Thoracic aorta (tissue), 2 donors: ENCODE data around the gene KANK4. TPM values are rescaled to one million over a fixed set of nuclear protein-coding genes. Genes with fewer than 3 reads are reported as not detected.

Source experiments
- ATAC-seq: fragments of 150-250 bp; one replicate; pipeline ENCODE4 v1.8.0; 2017; ENCODE audit warnings: low read depth; ENCODE audit not compliant: insufficient number of reproducible peaks, low FRiP score
- DNase-seq: peaks from one replicate; pipeline ENCODE4 v3.0.0-alpha.2; 2020; ENCODE audit warnings: low spot score
- H3K27ac ChIP-seq, 2 donors: fragments of 200-600 bp; sonication (generic); 1 replicate in 1 of 2; 2 replicates in 1 of 2; pipeline ENCODE4 v1.5.1; 2016; ENCODE audit warnings: mild to moderate bottlenecking in 2 of 2, moderate library complexity in 2 of 2
- H3K27me3 ChIP-seq: fragments of 200-600 bp; sonication (generic); replicated peaks from 2 replicates; pipeline ENCODE4 v1.6.0; 2016; ENCODE audit warnings: mild to moderate bottlenecking; ENCODE audit not compliant: insufficient read depth
- H3K36me3 ChIP-seq: fragments of 200-600 bp; sonication (generic); one replicate; pipeline ENCODE4 v1.5.1; 2016
- H3K4me1 ChIP-seq, 2 donors: fragments of 200-600 bp; sonication (generic); 1 replicate in 1 of 2; 2 replicates in 1 of 2; pipeline versions ENCODE4 v1.5.1 to v1.6.0; 2016; ENCODE audit warnings: low read depth in 2 of 2, mild to moderate bottlenecking in 1 of 2; ENCODE audit not compliant: control insufficient read depth in 1 of 2
- H3K4me3 ChIP-seq: fragments of 200-600 bp; sonication (generic); 2 replicates; pipeline ENCODE4 v1.5.1; 2016; ENCODE audit warnings: mild to moderate bottlenecking
- H3K9me3 ChIP-seq: fragments of 200-600 bp; sonication (generic); 2 replicates; pipeline ENCODE4 v1.5.1; 2016
- total RNA-seq, 2 donors: library from RNA; depleted of rRNA; stranded (reverse); fragments of >200 nt; gene quantifications; one replicate each; pipeline versions ENCODE4 v1.1.0 to v1.2.3, GENCODE V29; 2016
- TF ChIP-seq, protein P1 (sequence below): fragments of 200-600 bp; sonication (generic); IDR thresholded peaks from one replicate; pipeline ENCODE4 v1.5.1; 2019; ENCODE audit warnings: antibody characterized with exemption

The KANK4 gene
- total RNA-seq, 2 donors from 2014 or later: 0.28 TPM; not detected in 1

DNA sequence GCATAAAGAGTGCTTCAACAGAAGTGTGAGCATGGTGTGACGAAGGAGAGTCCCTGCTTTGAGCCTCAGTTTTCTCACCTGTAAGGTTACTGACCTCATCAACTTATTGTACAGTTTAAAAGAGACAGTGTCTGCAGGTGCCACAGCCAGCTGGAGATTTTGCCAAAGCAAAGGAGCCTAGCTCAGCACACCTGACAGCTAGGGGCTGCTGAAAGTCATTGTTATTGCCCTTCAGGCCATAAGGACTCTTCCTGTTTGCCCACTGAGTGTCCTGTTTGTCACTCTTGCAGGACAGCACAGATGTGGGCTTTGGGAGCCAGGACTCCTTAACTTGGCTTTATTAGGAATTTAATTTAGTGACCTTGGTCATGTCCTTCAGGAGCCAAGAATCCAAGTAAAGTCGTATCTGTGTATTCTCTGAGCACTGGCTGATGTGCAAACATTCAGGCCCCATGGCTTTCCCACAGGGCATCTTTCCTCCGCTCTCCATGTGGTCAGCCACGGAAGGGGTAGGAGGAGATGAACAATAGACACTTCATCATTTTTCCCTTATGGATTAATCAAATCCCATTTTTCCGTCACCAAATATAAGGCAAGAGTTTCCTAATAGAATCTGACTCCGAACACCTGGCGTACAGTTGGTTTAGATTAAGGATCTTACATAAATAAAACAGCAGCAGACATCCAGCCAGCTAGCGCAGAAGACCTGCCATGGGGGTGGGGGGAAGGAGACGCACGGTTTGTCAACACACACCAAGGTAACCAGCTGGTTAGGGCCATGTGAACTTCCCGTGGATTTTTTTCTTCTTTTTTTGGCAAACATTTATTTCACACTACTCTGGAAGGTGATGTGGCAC lies 43.1 kb upstream of the KANK4 start:
- ATAC-seq: no peak

GRCh38 chr1:62361431-62361830 lies 42.2 kb upstream of the KANK4 start:
- Histone ChIP-seq H3K9me3 (no peaks in the 10 kb centered on the region), H3K27ac (no peak overlapping the region), H3K4me1 (no peaks in the 10 kb centered on the region), H3K36me3 (no peaks in the 10 kb centered on the region), H3K27me3 (no peaks in the 10 kb centered on the region), H3K4me3 (no peak overlapping the region)
- DNase-seq (no peak), ATAC-seq (no peak)
- TF ChIP-seq, protein P1, sequence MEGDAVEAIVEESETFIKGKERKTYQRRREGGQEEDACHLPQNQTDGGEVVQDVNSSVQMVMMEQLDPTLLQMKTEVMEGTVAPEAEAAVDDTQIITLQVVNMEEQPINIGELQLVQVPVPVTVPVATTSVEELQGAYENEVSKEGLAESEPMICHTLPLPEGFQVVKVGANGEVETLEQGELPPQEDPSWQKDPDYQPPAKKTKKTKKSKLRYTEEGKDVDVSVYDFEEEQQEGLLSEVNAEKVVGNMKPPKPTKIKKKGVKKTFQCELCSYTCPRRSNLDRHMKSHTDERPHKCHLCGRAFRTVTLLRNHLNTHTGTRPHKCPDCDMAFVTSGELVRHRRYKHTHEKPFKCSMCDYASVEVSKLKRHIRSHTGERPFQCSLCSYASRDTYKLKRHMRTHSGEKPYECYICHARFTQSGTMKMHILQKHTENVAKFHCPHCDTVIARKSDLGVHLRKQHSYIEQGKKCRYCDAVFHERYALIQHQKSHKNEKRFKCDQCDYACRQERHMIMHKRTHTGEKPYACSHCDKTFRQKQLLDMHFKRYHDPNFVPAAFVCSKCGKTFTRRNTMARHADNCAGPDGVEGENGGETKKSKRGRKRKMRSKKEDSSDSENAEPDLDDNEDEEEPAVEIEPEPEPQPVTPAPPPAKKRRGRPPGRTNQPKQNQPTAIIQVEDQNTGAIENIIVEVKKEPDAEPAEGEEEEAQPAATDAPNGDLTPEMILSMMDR: no peak

More for the DNA sequence above, 43.1 kb upstream of the KANK4 start:
- H3K27me3 ChIP-seq: no peaks in the 10 kb centered on the region
- TF ChIP-seq, protein P1: no peak
- DNase-seq: no peak
- no peak overlapping the region for H3K27ac ChIP-seq
- H3K36me3 ChIP-seq: no peaks in the 10 kb centered on the region
- H3K4me1 ChIP-seq: no peaks in the 10 kb centered on the region
- no peak overlapping the region for H3K4me3 ChIP-seq
- H3K9me3 ChIP-seq: no peaks in the 10 kb centered on the region

DNA sequence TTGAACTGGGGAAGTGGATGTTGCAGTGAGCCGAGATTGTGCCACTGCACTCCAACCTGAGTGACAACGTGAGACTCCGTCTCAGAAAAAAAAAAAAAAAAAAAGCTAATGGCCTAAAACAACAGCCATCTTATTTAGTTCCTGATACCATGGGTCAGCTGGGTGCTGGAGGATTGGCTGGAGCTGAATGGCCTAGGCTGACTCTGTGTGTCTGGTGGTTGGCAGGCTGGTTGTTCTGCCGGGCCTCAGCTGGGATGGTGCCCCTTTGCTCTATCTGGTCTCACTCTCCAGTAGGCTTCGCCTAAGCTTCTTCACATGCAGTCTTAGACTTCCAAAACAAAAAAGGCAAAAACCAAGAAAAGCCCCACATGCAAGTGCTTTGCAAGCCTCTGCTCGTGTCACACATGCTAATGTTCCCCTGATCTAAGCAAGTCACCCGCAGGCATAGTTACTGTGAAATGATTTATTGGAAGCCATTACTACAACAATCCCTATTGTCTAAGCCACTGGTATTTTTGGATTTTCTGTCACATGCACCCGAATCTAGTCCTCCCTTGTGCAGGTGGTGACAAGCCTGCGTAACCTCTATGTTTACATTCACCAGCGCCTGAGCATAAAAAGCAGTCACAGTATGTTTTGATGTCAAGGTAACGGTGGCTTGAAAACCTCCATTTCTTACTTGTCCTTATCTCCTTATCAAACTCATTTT lies 39.6 kb upstream of the KANK4 start:
- no peaks in the 10 kb centered on the region for H3K27me3 ChIP-seq
- H3K36me3 ChIP-seq: no peaks in the 10 kb centered on the region
- ATAC-seq (no peak), DNase-seq (no peak)
- no peak overlapping the region for H3K4me3 ChIP-seq
- no peak overlapping the region for H3K27ac ChIP-seq
- TF ChIP-seq, protein P1: no peak
- no peaks in the 10 kb centered on the region for H3K4me1 ChIP-seq
- H3K9me3 ChIP-seq: no peaks in the 10 kb centered on the region

- Histone ChIP-seq H3K4me3 (no peak overlapping the region), H3K4me1 (no peaks in the 10 kb centered on the region), H3K36me3 (no peaks in the 10 kb centered on the region), H3K27ac (no peak overlapping the region), H3K9me3 (no peaks in the 10 kb centered on the region), H3K27me3 (no peaks in the 10 kb centered on the region)
- ATAC-seq: no peak
- no peak for DNase-seq
- TF ChIP-seq, protein P1: no peak
These were observed 38.7 kb upstream of the KANK4 start for GRCh38 chr1:62357916-62358315.

DNA sequence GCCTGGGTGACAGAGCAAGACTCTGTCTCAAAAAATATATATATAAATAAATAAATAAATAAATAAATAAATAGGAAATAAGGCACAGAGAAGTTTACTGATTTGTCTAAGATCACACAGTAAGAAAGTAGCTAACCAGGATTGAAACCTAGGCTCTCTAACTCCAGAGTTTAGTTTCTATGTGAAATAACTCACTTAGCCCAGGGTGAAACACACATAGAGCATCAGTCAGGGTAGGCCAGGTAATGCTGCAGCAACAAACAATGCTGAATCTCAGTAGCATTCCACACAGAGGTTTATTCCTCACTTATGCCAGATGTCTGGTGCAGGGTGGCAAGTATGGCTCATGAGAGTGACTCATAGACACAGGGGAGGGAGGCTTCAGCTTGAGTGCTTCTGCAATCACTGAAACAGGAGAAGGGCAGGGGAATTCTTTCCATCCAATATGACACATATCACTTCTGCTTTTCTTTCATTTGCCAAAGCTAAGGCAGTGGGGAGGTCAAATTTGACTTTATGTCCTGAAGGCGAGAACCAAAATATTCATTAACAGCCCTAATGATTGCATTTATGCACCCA lies 37.1 kb upstream of the KANK4 start:
- DNase-seq: no peak
- ATAC-seq: no peak
- Histone ChIP-seq H3K36me3 (no peaks in the 10 kb centered on the region), H3K27ac (no peak overlapping the region), H3K27me3 (no peaks in the 10 kb centered on the region), H3K4me1 (no peaks in the 10 kb centered on the region), H3K9me3 (no peaks in the 10 kb centered on the region), H3K4me3 (no peak overlapping the region)
- TF ChIP-seq, protein P1: no peak
